Measurements from ENCODE around the gene EPB41L5. TPM values are rescaled to one million over a fixed set of nuclear protein-coding genes. Genes with fewer than 3 reads are reported as not detected.
"Not testable (repeated sequence)": the region's sequence is repeated elsewhere in the genome, so short reads cannot be mapped to it uniquely, and the experiment has no call there.

The EPB41L5 gene
- polyA plus RNA-seq, 5 donors, result 28.5 to 51.3 (median 42.9) TPM

DNA sequence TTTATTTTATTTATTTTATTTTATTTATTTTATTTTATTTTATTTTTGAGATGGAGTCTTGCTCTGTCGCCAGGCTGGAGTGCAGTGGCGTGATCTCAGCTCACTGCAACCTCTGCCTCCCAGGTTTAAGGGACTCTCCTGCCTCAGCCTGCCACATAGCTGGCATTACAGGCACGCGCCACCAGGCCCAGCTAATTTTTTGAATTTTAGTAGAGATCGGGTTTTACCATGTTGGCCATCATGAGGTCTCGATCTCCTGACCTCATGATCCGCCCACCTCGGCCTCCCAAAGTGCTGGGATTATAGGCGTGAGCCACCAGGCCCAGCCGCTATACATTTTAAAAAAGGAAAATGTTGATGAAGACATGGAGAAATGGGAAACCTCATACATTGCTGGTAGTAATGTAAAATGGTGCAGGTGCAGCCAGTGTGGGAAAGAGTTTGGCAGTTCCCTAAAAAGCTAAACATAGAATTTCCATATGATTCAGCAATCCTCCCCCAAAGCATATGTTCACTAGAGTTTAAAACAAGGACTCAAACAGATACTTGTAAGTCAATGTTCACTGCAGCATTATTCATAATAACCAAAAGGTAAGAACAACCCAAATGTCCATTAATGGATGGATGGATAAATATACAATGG is 187.1 kb downstream of the EPB41L5 start:
- DNase-seq, result not testable (repeated sequence)

DNA sequence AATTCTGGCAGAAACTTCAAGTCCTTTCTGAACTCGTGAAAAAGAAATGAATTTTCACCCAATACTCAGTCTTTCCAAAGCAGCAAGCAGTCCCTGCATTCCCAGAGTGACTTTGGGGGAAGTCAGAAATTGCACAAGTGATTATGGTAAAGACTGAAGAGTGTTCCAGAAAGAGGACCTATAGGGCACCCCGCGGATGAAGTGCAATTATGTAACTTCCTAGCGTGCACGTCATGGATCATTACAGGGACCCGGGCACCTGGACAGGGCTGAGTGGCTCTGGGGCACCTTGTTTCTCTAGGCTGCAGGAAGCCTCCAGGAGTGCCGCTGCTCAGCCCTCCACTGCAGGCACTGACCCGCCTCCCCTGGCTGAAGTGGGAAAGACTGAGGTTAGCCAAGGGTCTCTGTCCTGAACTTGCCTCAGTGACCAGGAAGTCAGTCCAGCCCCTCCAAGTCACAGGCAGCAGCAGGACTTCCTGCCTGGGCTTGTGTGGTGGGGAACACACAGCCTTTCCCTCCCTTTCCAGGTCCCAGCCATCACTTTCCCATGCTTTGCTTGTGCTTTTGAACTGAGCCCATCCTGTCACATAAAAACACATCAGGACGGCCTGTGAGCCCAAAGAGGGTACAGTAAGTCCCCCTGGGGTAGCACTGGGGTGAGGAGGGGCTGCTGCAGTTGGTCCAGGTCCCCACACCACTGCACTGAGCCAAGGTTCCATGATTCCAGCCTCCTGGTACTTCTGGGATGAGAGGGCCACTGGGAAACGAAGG is 190.6 kb downstream of the EPB41L5 start:
- peak; percentile 22 to 28 for DNase-seq

GRCh38 chr2:120204022-120204405 is 191.1 kb downstream of the EPB41L5 start:
- DNase-seq, result no peak

- DNase-seq, result no peak
Measured at GRCh38 chr2:120204417-120204816, 191.5 kb downstream of the EPB41L5 start.

DNA sequence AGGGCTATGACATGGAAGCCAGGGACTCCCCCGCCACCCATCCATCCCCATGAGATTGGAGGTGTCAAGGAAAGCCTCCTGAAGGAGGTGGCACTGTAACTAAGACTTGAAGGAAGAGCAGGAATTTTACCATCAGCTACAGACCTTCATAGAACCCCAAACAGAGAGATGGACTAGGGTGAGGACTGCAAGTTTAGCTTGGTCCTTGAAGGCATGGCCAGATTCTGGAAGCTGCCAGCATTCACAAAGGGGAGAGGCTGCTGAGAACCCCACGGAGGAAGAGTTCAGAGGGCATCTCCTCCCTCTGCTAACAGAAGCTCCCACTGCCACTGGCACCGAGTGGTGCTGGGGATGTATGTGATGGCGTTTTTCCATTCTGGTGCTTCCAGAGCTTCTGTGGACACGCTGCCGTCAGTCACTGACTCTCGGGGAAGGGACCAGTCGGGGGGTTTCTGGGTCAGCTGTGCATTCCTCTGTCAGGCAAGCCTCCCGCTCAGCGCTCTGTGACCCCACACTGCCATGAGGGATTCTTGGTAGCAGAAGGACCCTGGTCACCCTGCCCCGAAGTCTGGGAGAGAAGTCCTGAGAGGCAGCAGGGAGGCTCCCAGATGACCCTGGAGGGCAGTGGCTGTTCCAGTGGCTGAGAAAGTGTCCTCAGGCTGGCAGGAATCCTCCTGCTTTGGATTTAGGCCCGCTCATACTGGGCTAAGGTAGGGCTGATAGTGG is 192.2 kb downstream of the EPB41L5 start:
- no peak for DNase-seq

GRCh38 chr2:120206022-120206581 is 193.2 kb downstream of the EPB41L5 start:
- no peak for DNase-seq

GRCh38 chr2:120208381-120209353 is 195.8 kb downstream of the EPB41L5 start:
- no peak for DNase-seq

DNA sequence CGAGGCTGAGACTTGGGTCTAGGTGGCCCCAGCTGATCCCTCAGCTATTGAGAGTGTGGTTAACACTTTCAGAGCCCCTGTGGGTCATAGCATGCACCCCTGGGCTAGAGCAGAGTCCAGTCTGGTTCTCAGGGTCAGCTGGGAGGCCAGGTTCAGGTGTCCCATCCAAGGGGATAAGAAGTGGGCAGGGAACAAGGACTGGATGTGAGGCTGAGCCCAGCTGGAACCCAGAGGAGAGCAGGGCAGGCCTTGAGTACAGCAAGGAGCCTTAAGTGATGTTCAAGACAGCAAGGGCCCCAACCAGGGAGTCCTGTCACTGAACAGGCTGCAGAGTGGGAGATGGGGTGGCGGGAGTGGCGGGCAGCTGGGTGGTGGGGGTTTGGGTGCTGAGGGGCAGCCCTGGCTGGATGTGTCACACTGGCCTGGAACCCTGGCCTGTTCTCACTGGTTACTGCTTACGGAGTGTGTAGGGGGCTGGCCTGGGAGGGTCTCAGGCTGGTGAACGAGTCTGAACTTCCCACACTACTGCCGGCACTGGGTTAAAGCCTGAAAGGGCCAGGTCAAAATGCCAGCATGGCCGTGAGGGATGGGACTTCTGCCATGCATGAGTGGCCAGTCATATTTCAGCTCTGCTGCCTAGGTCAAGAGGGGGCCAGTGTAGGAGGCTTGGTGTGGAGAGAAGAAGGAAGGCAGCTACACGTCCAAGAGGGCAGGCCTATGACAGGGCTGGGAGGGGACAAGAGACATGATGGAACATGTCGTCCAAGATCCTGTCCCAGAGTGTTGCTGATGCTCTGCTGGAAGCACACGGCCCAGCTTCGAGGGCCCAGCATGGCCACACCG is 196.8 kb downstream of the EPB41L5 start:
- DNase-seq, result no peak

- DNase-seq, result no peak
Measured at GRCh38 chr2:120210270-120210693, 197.4 kb downstream of the EPB41L5 start.

DNA sequence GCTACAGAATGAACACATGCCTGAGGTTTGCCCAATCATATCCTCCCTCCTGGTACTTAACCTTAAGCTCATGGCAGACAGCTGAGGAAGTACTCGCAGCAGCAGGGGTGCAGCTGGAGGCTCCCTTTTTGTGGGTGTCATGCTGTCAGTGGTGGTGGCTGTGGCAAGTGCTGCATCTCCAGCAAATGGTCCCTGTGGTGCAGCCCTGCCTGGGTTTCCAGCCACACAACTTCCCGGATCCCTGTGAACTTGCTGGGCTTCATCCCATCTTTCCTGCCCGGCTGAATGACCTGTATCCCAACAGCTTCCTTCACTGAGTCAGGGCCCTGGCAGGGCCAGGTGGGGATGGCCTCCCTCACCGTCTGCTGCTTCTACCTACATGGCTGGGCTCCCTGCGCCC is 205.3 kb downstream of the EPB41L5 start:
- no peak for DNase-seq

DNA sequence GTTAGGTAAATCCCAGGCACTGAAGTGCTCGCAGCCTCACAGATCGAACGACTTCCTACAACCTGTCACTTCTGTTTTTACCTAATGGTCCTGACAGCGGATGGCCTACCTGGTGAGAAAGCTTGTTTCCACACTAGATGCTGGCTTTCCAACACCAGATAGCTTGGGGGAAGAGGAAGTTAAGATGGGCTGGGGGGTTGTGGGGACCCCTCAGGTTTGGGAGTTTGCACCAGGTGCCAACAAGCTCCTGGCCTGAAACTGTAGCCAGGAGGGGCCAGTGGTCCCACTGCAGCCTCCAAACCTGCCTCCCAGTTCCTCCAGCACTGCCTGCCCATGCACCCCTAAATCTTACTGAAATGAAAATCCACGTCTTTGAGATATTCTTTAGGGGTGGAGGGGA is 206.4 kb downstream of the EPB41L5 start:
- DNase-seq, result no peak

- no peak for DNase-seq
Measured at GRCh38 chr2:120219766-120220165, 206.9 kb downstream of the EPB41L5 start.

GRCh38 chr2:120220756-120221155 is 207.9 kb downstream of the EPB41L5 start:
- DNase-seq, result no peak

- DNase-seq, result no peak
Measured at GRCh38 chr2:120221616-120222015, 208.7 kb downstream of the EPB41L5 start.

- no peak for DNase-seq
Measured at GRCh38 chr2:120222186-120223033, 209.5 kb downstream of the EPB41L5 start.

- DNase-seq, result peak; percentile 88 to 89
Measured at GRCh38 chr2:120223034-120223912, 210.4 kb downstream of the EPB41L5 start, which contains the start of gene TMEM185B. TSS of gene TMEM185B (minus strand) at chr2:120223400. CDS start at chr2:120222976, 424 bp downstream.

DNA sequence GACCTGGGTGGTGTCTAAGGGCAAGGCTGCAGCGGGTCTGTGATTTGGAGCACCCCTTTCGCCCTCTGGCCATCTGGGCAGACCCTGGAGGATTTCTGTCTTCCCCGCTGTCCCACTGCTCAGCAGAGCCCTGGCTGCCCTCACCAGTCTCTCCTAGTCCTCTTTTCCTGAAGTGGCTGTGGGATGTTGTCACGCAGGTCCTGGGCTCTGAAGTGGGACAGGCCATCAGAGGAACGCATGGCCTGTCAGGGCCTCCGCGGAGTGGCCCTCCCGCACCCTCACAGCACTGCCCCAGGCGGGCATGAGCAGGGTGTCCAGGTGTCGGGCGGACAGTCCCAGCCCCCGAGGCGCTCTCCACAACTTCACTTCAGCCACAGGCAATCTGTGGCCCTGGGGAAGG is 211.4 kb downstream of the EPB41L5 start:
- no peak for DNase-seq
